Aorta (tissue), 5 donors: Measurements from ENCODE around the gene RIPPLY1. TPM values are rescaled to one million over a fixed set of nuclear protein-coding genes. Genes with fewer than 3 reads are reported as not detected.

Experiments
- ATAC-seq: fragments of 200-7000 bp; cut with Tn5 transposase; one replicate; pipeline ENCODE4 v1.9.1; 2022; ENCODE audit warnings: moderate library complexity; ENCODE audit not compliant: low FRiP score
- DNase-seq, 2 donors: peaks; one replicate each; pipeline ENCODE4 v3.0.0-alpha.2; 2020
- H3K27ac ChIP-seq, 2 donors: one replicate each; pipeline ENCODE4 v1.5.1; 2013; ENCODE audit warnings: low read length in 2 of 2, mild to moderate bottlenecking in 2 of 2, moderate library complexity in 2 of 2, control low read depth in 1 of 2, inconsistent platforms in 1 of 2, low read depth in 1 of 2
- H3K27me3 ChIP-seq, 2 donors: one replicate each; pipeline ENCODE4 v1.6.1; 2013; ENCODE audit warnings: control low read depth in 1 of 2, low read length in 1 of 2, mild to moderate bottlenecking in 1 of 2, moderate library complexity in 1 of 2; ENCODE audit not compliant: insufficient read depth in 2 of 2, control insufficient read depth in 1 of 2
- H3K36me3 ChIP-seq, 2 donors: one replicate each; pipeline ENCODE4 v1.6.1; 2013; ENCODE audit warnings: control low read depth in 1 of 2, low read length in 1 of 2, mild to moderate bottlenecking in 1 of 2; ENCODE audit not compliant: insufficient read depth in 2 of 2, control insufficient read depth in 1 of 2
- H3K4me1 ChIP-seq, 2 donors: one replicate each; pipeline ENCODE4 v1.6.1; 2013; ENCODE audit warnings: low read length in 2 of 2, control low read depth in 1 of 2, mild to moderate bottlenecking in 1 of 2, moderate library complexity in 1 of 2; ENCODE audit not compliant: insufficient read depth in 2 of 2, control insufficient read depth in 1 of 2
- H3K4me3 ChIP-seq, 2 donors: one replicate each; pipeline ENCODE4 v1.5.1; 2013; ENCODE audit warnings: low read length in 2 of 2, control low read depth in 1 of 2, mild to moderate bottlenecking in 1 of 2
- H3K9me3 ChIP-seq: one replicate; pipeline ENCODE4 v1.6.1; 2013; ENCODE audit warnings: mild to moderate bottlenecking, low read length; ENCODE audit not compliant: control insufficient read depth
- WGBS, 2 donors: extraction: QIAGEN DNeasy Blood & Tissue Kit; methylation state at CpG; one replicate each; pipeline ENCODE4 v1.1.7; 2013; 5-methylcytosine and 5-hydroxymethylcytosine counted together
- intact Hi-C, 2 donors: fragments of 100-400 bp; cut with DNase I; formaldehyde crosslinking; loops; one replicate each; pipeline versions ENCODE4 v1.14.2 to v1.15.0; 2022
- polyA plus RNA-seq, 2 donors: library from polyadenylated mRNA; stranded (reverse); fragments of 200-250 nt; gene quantifications; one replicate each; pipeline ENCODE4 v1.2.3, GENCODE V29; 2013
- total RNA-seq, 2 donors: library from RNA; stranded (reverse); fragmentation: NEBNext Ultra II Directional; extraction: Animal tissue kit (Norgen Biotek cat#: 25700); gene quantifications; one replicate each; pipeline ENCODE4 v1.2.1, GENCODE V29; 2021
- donor health status: healthy with polysubstance abuse.
- donor health status: Bipolar disorder and iron deficiency.
- donor health status: DM: no; HTN: no; CAD: no.
- donor health status: DM: no; HTN: no; CAD: no.
- donor health status: DM: yes; HTN: yes; CAD: no.

Gene RIPPLY1
- total and polyA plus RNA-seq, 4 donors, result not detected

- intact Hi-C loops, result no loop called here
These were observed 457 bp downstream of the RIPPLY1 start for GRCh38 chrX:106902684-106903083.

DNA sequence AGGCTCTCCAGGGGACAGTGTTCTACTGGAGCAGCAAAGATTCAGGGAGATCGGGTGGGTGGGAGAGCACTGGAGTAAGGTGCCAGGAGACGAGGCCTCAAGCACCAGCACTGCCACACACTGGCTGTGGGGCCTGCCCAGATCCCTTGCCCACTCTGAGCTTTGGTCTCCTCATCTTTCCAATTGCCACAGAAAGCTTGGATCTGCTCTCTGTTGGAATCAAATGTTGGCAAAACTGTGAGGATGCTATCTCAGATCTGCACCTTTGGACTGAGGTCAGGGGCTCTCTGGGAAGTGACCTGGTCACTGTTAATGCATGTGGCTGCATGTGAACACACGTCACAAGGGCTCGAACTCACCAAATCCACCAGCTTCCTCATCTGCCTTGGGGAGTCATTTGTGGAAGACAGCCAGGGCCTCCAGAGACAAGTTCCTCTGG is 1.3 kb downstream of the RIPPLY1 start:
- Histone ChIP-seq H3K27ac (no peak overlapping the region), H3K9me3 (no peaks in the 10 kb centered on the region), H3K4me3 (no peak overlapping the region), H3K36me3 (no peaks in the 10 kb centered on the region), H3K27me3 (no peaks in the 10 kb centered on the region), H3K4me1 (no peaks in the 10 kb centered on the region)
- WGBS, 2 donors, result 62 to 90% methylated on average over 4 of the region's 4 CpGs
- DNase-seq (no peak), ATAC-seq (no peak)
- intact Hi-C loops, result no loop called here

More at GRCh38 chrX:106902684-106903083, 457 bp downstream of the RIPPLY1 start:
- Histone ChIP-seq H3K27ac (no peak overlapping the region), H3K36me3 (no peaks in the 10 kb centered on the region), H3K4me1 (no peaks in the 10 kb centered on the region), H3K9me3 (no peaks in the 10 kb centered on the region), H3K27me3 (no peaks in the 10 kb centered on the region), H3K4me3 (no peak overlapping the region)
- 89 to 96% methylated on average over 2 of the region's 2 CpGs for WGBS, 2 donors
- ATAC-seq (no peak), DNase-seq (no peak)

DNA sequence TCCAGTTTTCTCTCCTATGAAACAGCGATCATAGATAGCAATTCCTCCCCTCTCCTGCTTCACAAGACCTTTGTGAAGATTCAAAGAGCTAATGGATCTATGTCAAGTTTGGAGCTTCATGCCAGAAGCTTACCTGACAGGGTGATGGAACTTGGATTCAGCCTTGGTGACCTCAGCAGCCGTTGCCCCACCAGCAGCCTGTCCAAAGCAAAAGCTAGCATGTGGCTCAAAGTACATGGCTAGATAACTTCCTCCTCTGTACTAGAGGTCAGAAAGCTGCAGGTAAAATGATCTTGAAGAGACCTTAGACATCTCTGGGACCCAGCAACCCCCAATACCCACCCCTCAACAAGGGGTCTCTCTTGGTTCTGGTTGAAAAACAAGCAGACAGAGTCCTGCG is 1.8 kb downstream of the RIPPLY1 start:
- DNase-seq (no peak), ATAC-seq (no peak)
- Histone ChIP-seq H3K4me3 (no peak overlapping the region), H3K4me1 (no peaks in the 10 kb centered on the region), H3K9me3 (no peaks in the 10 kb centered on the region), H3K36me3 (no peaks in the 10 kb centered on the region), H3K27me3 (no peaks in the 10 kb centered on the region), H3K27ac (no peak overlapping the region)
- WGBS, 2 donors, result 76 to 84% methylated on average over 3 of the region's 3 CpGs
- intact Hi-C loops, result no loop called here

DNA sequence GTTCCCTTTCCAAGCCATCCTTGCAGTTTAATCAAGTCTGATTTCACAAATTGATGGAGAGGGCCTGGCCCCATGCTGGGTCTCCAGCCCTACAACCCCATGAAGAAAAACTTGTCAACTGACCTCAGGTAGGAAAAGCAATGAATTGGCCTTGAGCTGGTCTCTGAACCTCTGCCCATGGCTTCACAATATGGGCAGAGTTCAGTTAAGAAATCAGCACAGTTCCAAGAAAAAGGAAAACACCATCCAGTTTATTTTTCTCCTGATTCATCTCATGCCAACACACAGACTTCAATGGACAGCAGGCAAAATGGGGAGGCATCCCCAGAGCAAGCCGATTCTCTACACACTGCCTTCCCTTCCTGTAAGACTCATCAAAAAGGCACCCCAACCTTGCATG is 3.3 kb downstream of the RIPPLY1 start:
- intact Hi-C loops, result loop anchor here (5.0 to 10.0 kb wide), 2 partner anchors 42 to 1165 kb away; no protein-coding TSS in a partner anchor

GRCh38 chrX:106899276-106899675 is 3.9 kb downstream of the RIPPLY1 start:
- intact Hi-C loops, result loop anchor here (5.0 to 10.0 kb wide), 2 partner anchors 43 to 1166 kb away; no protein-coding TSS in a partner anchor
- Histone ChIP-seq H3K9me3 (no peaks in the 10 kb centered on the region), H3K4me3 (no peak overlapping the region), H3K4me1 (no peaks in the 10 kb centered on the region), H3K27ac (no peak overlapping the region), H3K27me3 (no peaks in the 10 kb centered on the region), H3K36me3 (no peaks in the 10 kb centered on the region)
- WGBS, 2 donors, result 46 to 56% methylated on average over 2 of the region's 2 CpGs
- no peak for DNase-seq
- ATAC-seq, result no peak

More for the DNA sequence above, 3.3 kb downstream of the RIPPLY1 start:
- DNase-seq, result no peak
- Histone ChIP-seq H3K4me1 (no peaks in the 10 kb centered on the region), H3K27me3 (no peaks in the 10 kb centered on the region), H3K9me3 (no peaks in the 10 kb centered on the region), H3K27ac (no peak overlapping the region), H3K4me3 (no peak overlapping the region), H3K36me3 (no peaks in the 10 kb centered on the region)
- 80 to 90% methylated on average over 1 of the region's 1 CpG for WGBS, 2 donors
- no peak for ATAC-seq

- H3K9me3 ChIP-seq, result no peaks in the 10 kb centered on the region
- H3K4me1 ChIP-seq, result no peaks in the 10 kb centered on the region
- ATAC-seq, result no peak
- H3K27ac ChIP-seq, result no peak overlapping the region
- no peak for DNase-seq
- H3K36me3 ChIP-seq, result no peaks in the 10 kb centered on the region
- H3K4me3 ChIP-seq, result no peak overlapping the region
- 44 to 58% methylated on average over 1 of the region's 1 CpG for whole genome bisulfite sequencing, 2 donors
- H3K27me3 ChIP-seq, result no peaks in the 10 kb centered on the region
- intact Hi-C loops, result loop anchor here (5.0 to 10.0 kb wide), 2 partner anchors 44 to 1166 kb away; no protein-coding TSS in a partner anchor
These were observed 4.7 kb downstream of the RIPPLY1 start for GRCh38 chrX:106898462-106898861.

- DNase-seq (no peak), ATAC-seq (no peak)
- no peak overlapping the region for H3K27ac ChIP-seq
- H3K9me3 ChIP-seq, result no peaks in the 10 kb centered on the region
- 70 to 81% methylated on average over 6 of the region's 6 CpGs for WGBS, 2 donors
- H3K4me3 ChIP-seq, result no peak overlapping the region
- no peaks in the 10 kb centered on the region for H3K4me1 ChIP-seq
- no peaks in the 10 kb centered on the region for H3K27me3 ChIP-seq
- intact Hi-C loops, result loop anchor here (5.0 to 10.0 kb wide), 2 partner anchors 45 to 1168 kb away; no protein-coding TSS in a partner anchor
- H3K36me3 ChIP-seq, result no peaks in the 10 kb centered on the region
These were observed 5.9 kb downstream of the RIPPLY1 start for GRCh38 chrX:106897259-106897658.

DNA sequence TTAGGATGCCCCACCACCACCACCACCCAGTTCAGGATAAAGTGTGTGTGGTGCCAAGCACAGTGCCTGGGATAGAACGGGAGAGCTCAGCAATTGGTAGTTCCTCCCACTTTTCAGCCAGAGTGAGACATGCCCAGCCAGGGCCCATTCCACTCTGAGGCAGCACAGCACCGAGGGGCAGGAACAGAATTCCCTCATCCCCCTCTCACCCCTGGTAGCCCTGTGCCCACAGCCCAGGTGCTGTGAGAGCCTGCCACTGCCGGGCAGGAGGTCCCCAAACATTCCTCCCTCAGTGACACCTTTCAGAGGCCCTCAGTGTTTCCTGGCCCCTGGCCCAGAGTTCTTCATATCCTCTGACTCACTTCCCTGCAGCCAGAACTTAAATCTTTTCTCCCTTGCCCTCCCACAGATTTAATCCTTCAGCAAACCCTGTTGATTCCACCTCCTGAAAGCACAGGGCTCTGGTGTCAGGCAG is 8.1 kb downstream of the RIPPLY1 start:
- DNase-seq, result no peak
- intact Hi-C loops, result loop anchor here (5.0 to 10.0 kb wide), 3 partner anchors 47 to 1170 kb away; no protein-coding TSS in a partner anchor
- no peaks in the 10 kb centered on the region for H3K36me3 ChIP-seq
- no peak overlapping the region for H3K27ac ChIP-seq
- WGBS, 2 donors, result 34 to 39% methylated on average over 3 of the region's 3 CpGs
- H3K4me1 ChIP-seq, result no peaks in the 10 kb centered on the region
- H3K27me3 ChIP-seq, result no peaks in the 10 kb centered on the region
- H3K4me3 ChIP-seq, result no peak overlapping the region
- no peaks in the 10 kb centered on the region for H3K9me3 ChIP-seq
- ATAC-seq, result no peak

GRCh38 chrX:106894392-106894909 is 8.7 kb downstream of the RIPPLY1 start:
- DNase-seq (peak in 1 of 2 donors; percentile 58), ATAC-seq (peak; percentile 78)
- intact Hi-C loops, result loop anchor here (5.0 to 10.0 kb wide), 2 partner anchors 58 to 1170 kb away; no protein-coding TSS in a partner anchor
- Histone ChIP-seq H3K27ac (no peak overlapping the region), H3K36me3 (no peaks in the 10 kb centered on the region), H3K4me1 (no peaks in the 10 kb centered on the region), H3K27me3 (no peaks in the 10 kb centered on the region), H3K9me3 (no peaks in the 10 kb centered on the region), H3K4me3 (no peak overlapping the region)
- 12 to 17% methylated on average over 6 of the region's 6 CpGs for WGBS, 2 donors
